ENCODE measurements around the gene MYO18B. TPM values are rescaled to one million over a fixed set of nuclear protein-coding genes. Genes with fewer than 3 reads are reported as not detected.

Gene MYO18B
- total and polyA plus RNA-seq, 2 donors (not counting 1 experiment from before 2014, with no cell fraction given): 0.15 TPM; not detected in 1

DNA sequence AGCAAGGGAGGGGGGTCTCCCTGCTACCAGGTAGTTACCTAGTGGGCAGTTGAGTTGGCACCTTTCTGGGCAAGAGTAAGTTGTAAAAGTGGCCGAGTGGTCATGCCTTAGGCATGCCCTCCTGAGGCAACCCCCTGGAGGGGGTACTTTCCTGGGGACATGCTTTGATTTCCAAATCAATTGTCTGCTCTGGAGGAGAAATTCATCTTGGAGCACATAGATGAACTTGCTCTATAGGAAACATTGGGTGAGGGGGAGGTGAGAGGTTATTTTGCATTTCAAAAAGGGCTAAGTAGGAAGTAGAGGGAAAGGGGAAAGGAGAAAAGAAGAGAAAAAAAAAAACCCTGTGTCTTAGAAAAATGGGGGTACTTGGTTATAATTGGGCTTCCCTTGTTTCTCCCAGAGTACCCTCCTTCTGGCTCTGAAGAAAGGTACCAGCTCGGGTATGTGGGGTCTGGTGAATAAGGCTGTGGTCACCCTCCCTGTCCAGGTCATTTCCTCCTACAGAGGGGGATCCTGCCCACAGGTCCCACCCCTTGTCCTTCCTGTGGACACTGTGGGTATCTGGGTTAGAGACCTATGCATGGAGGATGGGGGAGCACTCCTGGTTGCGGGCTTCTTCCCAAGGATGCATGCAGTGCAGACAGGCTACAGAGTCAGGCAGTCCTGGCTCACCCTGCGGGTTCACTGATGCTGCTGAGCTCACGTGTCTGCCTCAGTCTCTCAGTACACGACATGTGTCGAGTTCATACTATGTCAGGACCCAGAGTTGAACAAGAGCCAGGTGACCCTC lies 193.5 kb downstream of the MYO18B start:
- peaks cover 0 to 2% (median 0%) of the 10 kb centered on the region in 4 experiments for H3K27me3 ChIP-seq (replicated peaks in 1 of 4; ENCODE audit: control extremely low read depth in 1 of 4, control insufficient read depth in 3 of 4, insufficient read depth in 4 of 4, low read length in 3 of 4)
- H3K9ac ChIP-seq (ENCODE audit: low read length): no peak overlapping the region
- H3K4me1 ChIP-seq (ENCODE audit: control insufficient read depth in 2 of 2, insufficient read depth in 2 of 2, low read length in 2 of 2): no peaks in the 10 kb centered on the region
- H3K9me3 ChIP-seq (ENCODE audit: control extremely low read depth in 1 of 3, control insufficient read depth in 2 of 3, insufficient read depth in 1 of 3, low read length in 2 of 3): peaks cover 0 to 11% (median 1%) of the 10 kb centered on the region in 3 donors
- no peak overlapping the region for H2AFZ ChIP-seq (ENCODE audit: insufficient read depth, low read depth, low read length, poor library complexity, severe bottlenecking)
- Mint-ChIP-seq H3K27me3 (peaks cover 41% of the 10 kb centered on the region), H3K4me3 (no peak overlapping the region), H3K9me3 (ENCODE audit: insufficient read depth) (peaks cover 4% of the 10 kb centered on the region), H3K27ac (no peak overlapping the region), H3K4me1 (no peaks in the 10 kb centered on the region)
- no peak overlapping the region for H3K27ac ChIP-seq (ENCODE audit: low read length in 2 of 2)
- TF ChIP-seq, protein P1, sequence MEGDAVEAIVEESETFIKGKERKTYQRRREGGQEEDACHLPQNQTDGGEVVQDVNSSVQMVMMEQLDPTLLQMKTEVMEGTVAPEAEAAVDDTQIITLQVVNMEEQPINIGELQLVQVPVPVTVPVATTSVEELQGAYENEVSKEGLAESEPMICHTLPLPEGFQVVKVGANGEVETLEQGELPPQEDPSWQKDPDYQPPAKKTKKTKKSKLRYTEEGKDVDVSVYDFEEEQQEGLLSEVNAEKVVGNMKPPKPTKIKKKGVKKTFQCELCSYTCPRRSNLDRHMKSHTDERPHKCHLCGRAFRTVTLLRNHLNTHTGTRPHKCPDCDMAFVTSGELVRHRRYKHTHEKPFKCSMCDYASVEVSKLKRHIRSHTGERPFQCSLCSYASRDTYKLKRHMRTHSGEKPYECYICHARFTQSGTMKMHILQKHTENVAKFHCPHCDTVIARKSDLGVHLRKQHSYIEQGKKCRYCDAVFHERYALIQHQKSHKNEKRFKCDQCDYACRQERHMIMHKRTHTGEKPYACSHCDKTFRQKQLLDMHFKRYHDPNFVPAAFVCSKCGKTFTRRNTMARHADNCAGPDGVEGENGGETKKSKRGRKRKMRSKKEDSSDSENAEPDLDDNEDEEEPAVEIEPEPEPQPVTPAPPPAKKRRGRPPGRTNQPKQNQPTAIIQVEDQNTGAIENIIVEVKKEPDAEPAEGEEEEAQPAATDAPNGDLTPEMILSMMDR (IDR thresholded peaks at IDR 0.05): no peak
- no peak for TF ChIP-seq EZH2 (IDR thresholded peaks at IDR 0.05; ENCODE audit: borderline replicate concordance, insufficient read depth, low read depth, low read length, poor library complexity, severe bottlenecking)
- H3K79me2 ChIP-seq (ENCODE audit: control insufficient read depth, insufficient read depth, low read length): no peaks in the 10 kb centered on the region
- ATAC-seq (ENCODE audit: low read depth) (no peak), DNase-seq (no peak)
- no peaks in the 10 kb centered on the region for H3K36me3 ChIP-seq (replicated peaks in 1 of 2; ENCODE audit: control extremely low read depth in 1 of 2, control insufficient read depth in 1 of 2, extremely low read depth in 1 of 2, insufficient read depth in 2 of 2, low read length in 1 of 2)
- ChIA-PET POLR2A (no interaction called here), CTCF (no interaction called here)
- intact Hi-C loops (cut with micrococcal nuclease): no loop called here
- 51% methylated on average over 6 of the region's 7 CpGs for WGBS (ENCODE audit: insufficient coverage)
- H4K20me1 ChIP-seq (ENCODE audit: control insufficient read depth, insufficient read depth, low read length, poor library complexity, severe bottlenecking): no peaks in the 10 kb centered on the region
- no peak overlapping the region for H3K4me3 ChIP-seq (ENCODE audit: control extremely low read depth in 1 of 5, extremely low read depth in 1 of 5, insufficient read depth in 1 of 5, low read depth in 2 of 5, low read length in 4 of 5)
- no peak overlapping the region for H3K4me2 ChIP-seq (replicated peaks; ENCODE audit: low read depth, low read length, poor library complexity, severe bottlenecking)

DNA sequence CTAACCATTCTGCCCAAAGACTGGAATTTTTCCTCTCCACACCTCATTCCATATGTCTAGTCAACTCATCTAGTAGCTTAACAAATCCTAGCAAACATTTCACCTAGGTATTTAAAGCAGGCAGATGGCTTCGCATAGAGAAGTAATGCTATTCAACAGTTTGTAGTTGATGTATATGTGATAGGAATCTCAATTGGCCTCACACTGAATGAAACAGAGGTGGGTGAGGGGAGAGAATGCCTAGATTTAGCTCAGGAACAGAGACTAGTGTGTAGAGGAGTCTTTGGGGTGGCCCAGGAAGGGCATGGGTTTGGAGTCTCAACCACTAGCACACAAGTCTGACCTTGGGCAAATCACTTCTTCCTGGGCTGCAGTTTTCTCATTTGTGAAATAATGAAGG lies 196.2 kb downstream of the MYO18B start:
- H3K9me3 ChIP-seq (ENCODE audit: control extremely low read depth in 1 of 3, control insufficient read depth in 2 of 3, insufficient read depth in 1 of 3, low read length in 2 of 3): peaks cover 0 to 8% (median 1%) of the 10 kb centered on the region in 3 donors
- H3K27me3 ChIP-seq (replicated peaks in 1 of 4; ENCODE audit: control extremely low read depth in 1 of 4, control insufficient read depth in 3 of 4, insufficient read depth in 4 of 4, low read length in 3 of 4): no peaks in the 10 kb centered on the region
- no peak overlapping the region for H3K9ac ChIP-seq (ENCODE audit: low read length)
- no CpG with 5 or more reads among the region's 1 CpG for WGBS (ENCODE audit: insufficient coverage)
- intact Hi-C loops (cut with micrococcal nuclease): no loop called here
- no peak overlapping the region for H3K4me3 ChIP-seq (ENCODE audit: control extremely low read depth in 1 of 5, extremely low read depth in 1 of 5, insufficient read depth in 1 of 5, low read depth in 2 of 5, low read length in 4 of 5)
- TF ChIP-seq, protein P1 (IDR thresholded peaks at IDR 0.05): no peak
- TF ChIP-seq EZH2 (IDR thresholded peaks at IDR 0.05; ENCODE audit: borderline replicate concordance, insufficient read depth, low read depth, low read length, poor library complexity, severe bottlenecking): no peak
- POLR2A ChIA-PET: no interaction called here
- H3K4me3 Mint-ChIP-seq: no peak overlapping the region
- no peak overlapping the region for H2AFZ ChIP-seq (ENCODE audit: insufficient read depth, low read depth, low read length, poor library complexity, severe bottlenecking)
- CTCF ChIA-PET: no interaction called here
- H3K9me3 Mint-ChIP-seq (ENCODE audit: insufficient read depth): peaks cover 4% of the 10 kb centered on the region
- ATAC-seq (ENCODE audit: low read depth): no peak
- no peaks in the 10 kb centered on the region for H3K36me3 ChIP-seq (replicated peaks in 1 of 2; ENCODE audit: control extremely low read depth in 1 of 2, control insufficient read depth in 1 of 2, extremely low read depth in 1 of 2, insufficient read depth in 2 of 2, low read length in 1 of 2)
- no peak overlapping the region for H3K4me2 ChIP-seq (replicated peaks; ENCODE audit: low read depth, low read length, poor library complexity, severe bottlenecking)
- H3K27ac Mint-ChIP-seq: no peak overlapping the region
- DNase-seq: no peak
- H3K27me3 Mint-ChIP-seq: peaks cover 48% of the 10 kb centered on the region
- no peak overlapping the region for H3K27ac ChIP-seq (ENCODE audit: low read length in 2 of 2)
- no peaks in the 10 kb centered on the region for H3K4me1 ChIP-seq (ENCODE audit: control insufficient read depth in 2 of 2, insufficient read depth in 2 of 2, low read length in 2 of 2)
- no peaks in the 10 kb centered on the region for H3K4me1 Mint-ChIP-seq
- H4K20me1 ChIP-seq (ENCODE audit: control insufficient read depth, insufficient read depth, low read length, poor library complexity, severe bottlenecking): no peaks in the 10 kb centered on the region
- H3K79me2 ChIP-seq (ENCODE audit: control insufficient read depth, insufficient read depth, low read length): no peaks in the 10 kb centered on the region
